ENCODE results near the gene DNMT1. TPM values are rescaled to one million over a fixed set of nuclear protein-coding genes. Genes with fewer than 3 reads are reported as not detected.
"Not testable (repeated sequence)": the region's sequence is repeated elsewhere in the genome, so short reads cannot be mapped to it uniquely, and the experiment has no call there.

Gene DNMT1
- total RNA-seq, 1 experiment from 2014 or later, result 168 TPM

DNA sequence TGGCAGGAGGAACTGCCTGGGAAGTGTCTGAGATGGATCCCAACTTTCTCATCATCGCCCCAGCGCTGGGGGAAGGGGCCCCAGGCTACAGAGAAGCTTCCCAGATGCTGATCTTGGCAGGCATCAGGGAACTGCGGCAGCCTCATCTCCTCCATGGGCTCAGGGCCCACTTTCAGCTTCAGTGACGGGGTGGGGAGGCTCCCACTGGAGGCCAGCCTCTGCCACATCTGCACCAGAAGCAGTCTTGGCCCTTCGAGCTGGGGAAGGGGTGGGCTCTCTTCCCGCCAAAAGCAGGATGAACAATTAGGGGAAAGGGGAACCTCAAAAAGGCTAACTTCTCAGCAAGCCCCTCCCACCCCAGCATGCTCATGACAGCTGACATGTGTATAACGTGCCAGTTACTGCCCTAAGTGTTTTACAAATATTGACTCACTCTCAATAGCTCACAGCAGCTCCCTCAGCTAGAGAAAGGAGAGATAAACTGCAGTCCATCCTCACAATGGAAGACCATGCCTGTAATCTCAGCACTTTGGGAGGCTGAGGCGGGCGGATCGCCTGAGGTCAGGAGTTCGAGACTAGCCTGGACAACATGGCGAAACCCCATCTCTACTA is 43.5 kb upstream of the DNMT1 start:
- in situ Hi-C loops (cut with HindIII; ENCODE audit: low pct_unique_long_range_greater_than_20kb, low sequenced_read_pairs), result no loop called here
- ATAC-seq, result peak; percentile 75; the same call in 1 of the 2 replicates

DNA sequence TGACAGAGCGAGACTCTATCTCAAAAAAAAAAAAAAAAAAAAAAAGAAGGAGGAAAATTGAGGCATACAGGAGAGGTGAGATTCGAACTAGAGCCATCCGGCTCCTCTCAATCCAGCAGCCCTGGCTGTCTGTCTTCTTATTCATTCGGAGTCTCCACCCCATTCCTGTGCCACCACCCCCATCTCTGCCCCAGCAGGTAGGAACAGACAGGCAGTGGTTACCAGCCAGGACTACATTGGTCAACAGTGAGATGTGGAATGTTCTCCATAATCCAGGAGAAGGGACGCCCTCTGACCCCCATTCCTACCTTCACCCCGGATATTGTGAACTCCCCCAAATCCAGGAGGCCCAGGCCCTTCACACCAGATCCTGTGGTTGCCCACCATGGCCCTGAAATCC is 42.9 kb upstream of the DNMT1 start:
- no peak overlapping the region for H3K4me3 ChIP-seq (ENCODE audit: low read depth in 2 of 2, low read length in 2 of 2)
- TF ChIP-seq TCF7L2 (IDR thresholded peaks at IDR 0.05; ENCODE audit: low read depth, low read length) (no peak), SIN3A (IDR thresholded peaks at IDR 0.05; ENCODE audit: borderline replicate concordance, insufficient read depth, low read depth, low read length) (no peak), POLR2AphosphoS5 (IDR thresholded peaks at IDR 0.05; ENCODE audit: low read depth, low read length) (no peak), CTCF (IDR thresholded peaks at IDR 0.05) (no peak)
- TF ChIP-seq, protein P1, sequence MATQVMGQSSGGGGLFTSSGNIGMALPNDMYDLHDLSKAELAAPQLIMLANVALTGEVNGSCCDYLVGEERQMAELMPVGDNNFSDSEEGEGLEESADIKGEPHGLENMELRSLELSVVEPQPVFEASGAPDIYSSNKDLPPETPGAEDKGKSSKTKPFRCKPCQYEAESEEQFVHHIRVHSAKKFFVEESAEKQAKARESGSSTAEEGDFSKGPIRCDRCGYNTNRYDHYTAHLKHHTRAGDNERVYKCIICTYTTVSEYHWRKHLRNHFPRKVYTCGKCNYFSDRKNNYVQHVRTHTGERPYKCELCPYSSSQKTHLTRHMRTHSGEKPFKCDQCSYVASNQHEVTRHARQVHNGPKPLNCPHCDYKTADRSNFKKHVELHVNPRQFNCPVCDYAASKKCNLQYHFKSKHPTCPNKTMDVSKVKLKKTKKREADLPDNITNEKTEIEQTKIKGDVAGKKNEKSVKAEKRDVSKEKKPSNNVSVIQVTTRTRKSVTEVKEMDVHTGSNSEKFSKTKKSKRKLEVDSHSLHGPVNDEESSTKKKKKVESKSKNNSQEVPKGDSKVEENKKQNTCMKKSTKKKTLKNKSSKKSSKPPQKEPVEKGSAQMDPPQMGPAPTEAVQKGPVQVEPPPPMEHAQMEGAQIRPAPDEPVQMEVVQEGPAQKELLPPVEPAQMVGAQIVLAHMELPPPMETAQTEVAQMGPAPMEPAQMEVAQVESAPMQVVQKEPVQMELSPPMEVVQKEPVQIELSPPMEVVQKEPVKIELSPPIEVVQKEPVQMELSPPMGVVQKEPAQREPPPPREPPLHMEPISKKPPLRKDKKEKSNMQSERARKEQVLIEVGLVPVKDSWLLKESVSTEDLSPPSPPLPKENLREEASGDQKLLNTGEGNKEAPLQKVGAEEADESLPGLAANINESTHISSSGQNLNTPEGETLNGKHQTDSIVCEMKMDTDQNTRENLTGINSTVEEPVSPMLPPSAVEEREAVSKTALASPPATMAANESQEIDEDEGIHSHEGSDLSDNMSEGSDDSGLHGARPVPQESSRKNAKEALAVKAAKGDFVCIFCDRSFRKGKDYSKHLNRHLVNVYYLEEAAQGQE (IDR thresholded peaks at IDR 0.05; ENCODE audit: insufficient read depth in 1 of 2, low read depth in 2 of 2, low read length in 1 of 2), result no peak
- no peaks in the 10 kb centered on the region for H3K9me3 ChIP-seq (ENCODE audit: control insufficient read depth, insufficient read depth, low read depth, low read length)
- POLR2A ChIA-PET, result no interaction called here
- CTCF ChIA-PET, result interaction anchor here (0.5 to 0.7 kb wide), 2 partner anchors 31 to 249 kb away, joined by 3 to 9 read pairs; no protein-coding TSS in a partner anchor
- no TSS peak for BruUV-seq (replicated peaks)
- DNase-seq (ENCODE audit: low read depth, low spot score) (no peak), ATAC-seq (no peak)
- H3K36me3 ChIP-seq (ENCODE audit: control insufficient read depth, insufficient read depth, low read length), result no peaks in the 10 kb centered on the region
- in situ Hi-C loops (cut with HindIII; ENCODE audit: low pct_unique_long_range_greater_than_20kb, low sequenced_read_pairs), result no loop called here
- intact Hi-C loops (cut with micrococcal nuclease; ENCODE audit: unreplicated experiment), result no loop called here
- H3K27ac ChIP-seq (ENCODE audit: low read length), result no peak overlapping the region
- no peaks in the 10 kb centered on the region; the same call in 1 of the 2 replicates for H3K4me1 ChIP-seq (ENCODE audit: control insufficient read depth, insufficient read depth, low read length)
- H3K27me3 ChIP-seq (ENCODE audit: control insufficient read depth, insufficient read depth, low read length), result no peaks in the 10 kb centered on the region

More for the DNA sequence above, 43.5 kb upstream of the DNMT1 start:
- intact Hi-C loops (cut with micrococcal nuclease; ENCODE audit: unreplicated experiment), result no loop called here
- Histone ChIP-seq H3K27ac (ENCODE audit: low read length) (no peak overlapping the region), H3K9me3 (ENCODE audit: control insufficient read depth, insufficient read depth, low read depth, low read length) (no peaks in the 10 kb centered on the region), H3K4me3 (ENCODE audit: low read depth in 2 of 2, low read length in 2 of 2) (no peak overlapping the region), H3K27me3 (ENCODE audit: control insufficient read depth, insufficient read depth, low read length) (no peaks in the 10 kb centered on the region), H3K4me1 (ENCODE audit: control insufficient read depth, insufficient read depth, low read length) (no peaks in the 10 kb centered on the region; the same call in 1 of the 2 replicates), H3K36me3 (ENCODE audit: control insufficient read depth, insufficient read depth, low read length) (no peaks in the 10 kb centered on the region)
- POLR2A ChIA-PET, result no interaction called here
- TF ChIP-seq TCF7L2 (IDR thresholded peaks at IDR 0.05; ENCODE audit: low read depth, low read length) (no peak), POLR2AphosphoS5 (IDR thresholded peaks at IDR 0.05; ENCODE audit: low read depth, low read length) (no peak), CTCF (IDR thresholded peaks at IDR 0.05) (no peak), SIN3A (IDR thresholded peaks at IDR 0.05; ENCODE audit: borderline replicate concordance, insufficient read depth, low read depth, low read length) (no peak)
- TF ChIP-seq, protein P1 (IDR thresholded peaks at IDR 0.05; ENCODE audit: insufficient read depth in 1 of 2, low read depth in 2 of 2, low read length in 1 of 2), result no peak
- DNase-seq (ENCODE audit: low read depth, low spot score), result no peak
- CTCF ChIA-PET, result interaction anchor here (0.5 to 0.7 kb wide), 2 partner anchors 32 to 250 kb away, joined by 3 to 9 read pairs; no protein-coding TSS in a partner anchor
- BruUV-seq (replicated peaks), result no TSS peak

GRCh38 chr19:10235409-10235808 is 40.7 kb upstream of the DNMT1 start:
- H3K4me1 ChIP-seq (ENCODE audit: control insufficient read depth, insufficient read depth, low read length); H3K27me3 ChIP-seq (ENCODE audit: control insufficient read depth, insufficient read depth, low read length); H3K4me3 ChIP-seq (ENCODE audit: low read depth in 2 of 2, low read length in 2 of 2); DNase-seq (ENCODE audit: low read depth, low spot score); H3K27ac ChIP-seq (ENCODE audit: low read length); in situ Hi-C loops (cut with HindIII; ENCODE audit: low pct_unique_long_range_greater_than_20kb, low sequenced_read_pairs); H3K36me3 ChIP-seq (ENCODE audit: control insufficient read depth, insufficient read depth, low read length); ATAC-seq; intact Hi-C loops (cut with micrococcal nuclease; ENCODE audit: unreplicated experiment); H3K9me3 ChIP-seq (ENCODE audit: control insufficient read depth, insufficient read depth, low read depth, low read length); BruUV-seq (replicated peaks): not testable (repeated sequence)
- POLR2A ChIA-PET, result interaction anchor here (0.6 kb wide), 1 partner anchor 13 kb away, joined by 3 read pairs; no protein-coding TSS in a partner anchor
- CTCF ChIA-PET, result interaction anchor here (0.7 kb wide), 1 partner anchor 160 kb away, joined by 4 read pairs; no protein-coding TSS in a partner anchor
